CD14-positive monocyte (primary cell): Measurements from ENCODE around the gene GPR156. TPM values are rescaled to one million over a fixed set of nuclear protein-coding genes. Genes with fewer than 3 reads are reported as not detected.

Experiments
- DNase-seq, 3 donors: peaks; one replicate each; pipeline ENCODE4 v3.0.0-alpha.2; 2011 to 2022
- H2AFZ ChIP-seq: 2 replicates; pipeline ENCODE4 v1.6.0; 2012; ENCODE audit warnings: mild to moderate bottlenecking, low read depth, low read length, inconsistent platforms; ENCODE audit not compliant: insufficient read depth, poor library complexity, severe bottlenecking
- H3K27ac ChIP-seq, 2 donors: 1 replicate in 1 of 2; 2 replicates in 1 of 2; pipeline ENCODE4 v1.5.1; 2012 to 2013; ENCODE audit warnings: low read length in 2 of 2, control low read depth in 1 of 2, inconsistent platforms in 1 of 2, low read depth in 1 of 2, mild to moderate bottlenecking in 1 of 2
- H3K27me3 ChIP-seq, 2 donors: one replicate each; pipeline versions ENCODE4 v1.6.0 to v1.6.1; 2011 to 2013; ENCODE audit warnings: low read length in 2 of 2; ENCODE audit not compliant: control insufficient read depth in 2 of 2, insufficient read depth in 2 of 2
- H3K36me3 ChIP-seq, 2 donors: replicated peaks in 1 of 2; 1 replicate in 1 of 2; 2 replicates in 1 of 2; pipeline versions ENCODE4 v1.5.1 to v1.6.1; 2012 to 2013; ENCODE audit warnings: low read length in 2 of 2, control low read depth in 1 of 2, inconsistent platforms in 1 of 2, mild to moderate bottlenecking in 1 of 2; ENCODE audit not compliant: insufficient read depth in 2 of 2, control insufficient read depth in 1 of 2
- H3K4me1 ChIP-seq, 2 donors: 1 replicate in 1 of 2; 2 replicates in 1 of 2; pipeline versions ENCODE4 v1.5.1 to v1.6.1; 2012 to 2013; ENCODE audit warnings: low read length in 2 of 2, control low read depth in 1 of 2, inconsistent platforms in 1 of 2, mild to moderate bottlenecking in 1 of 2, moderate library complexity in 1 of 2; ENCODE audit not compliant: insufficient read depth in 2 of 2, control insufficient read depth in 1 of 2
- H3K4me2 ChIP-seq: replicated peaks from 2 replicates; pipeline ENCODE3; 2012; ENCODE audit warnings: low read length, moderate library complexity, mild to moderate bottlenecking; ENCODE audit not compliant: poor library complexity, severe bottlenecking; ENCODE audit errors: extremely low read depth
- H3K4me3 ChIP-seq, 3 experiments: fragments of 200-600 bp in 1 of 3; sonication (generic) in 1 of 3; replicated peaks in 1 of 3; 1 replicate in 2 of 3; 2 replicates in 1 of 3; pipeline ENCODE4 v1.5.1; 2011 to 2013; ENCODE audit warnings: low read length in 3 of 3, mild to moderate bottlenecking in 3 of 3, control low read depth in 2 of 3, low read depth in 2 of 3, inconsistent platforms in 1 of 3, moderate library complexity in 1 of 3
- H3K79me2 ChIP-seq: 2 replicates; pipeline ENCODE4 v1.6.0; 2012; ENCODE audit warnings: mild to moderate bottlenecking, control low read depth, inconsistent platforms, low read length, moderate library complexity; ENCODE audit not compliant: insufficient read depth
- H3K9ac ChIP-seq: 2 replicates; pipeline ENCODE4 v1.6.0; 2017; ENCODE audit warnings: low read length, mild to moderate bottlenecking; ENCODE audit not compliant: insufficient read depth, poor library complexity, severe bottlenecking
- H3K9me3 ChIP-seq, 2 donors: replicated peaks in 1 of 2; 1 replicate in 1 of 2; 2 replicates in 1 of 2; pipeline versions ENCODE4 v1.5.1 to v1.6.1; 2012 to 2013; ENCODE audit warnings: low read length in 2 of 2, control low read depth in 1 of 2; ENCODE audit not compliant: control insufficient read depth in 1 of 2, insufficient read depth in 1 of 2
- H4K20me1 ChIP-seq: 2 replicates; pipeline ENCODE4 v1.6.0; 2012; ENCODE audit warnings: mild to moderate bottlenecking, low read length, control low read depth, moderate library complexity; ENCODE audit not compliant: insufficient read depth
- H3K27ac Mint-ChIP-seq, 7 donors: one replicate each; pipeline ENCODE4 v1.8.0; 2020; ENCODE audit warnings: mild to moderate bottlenecking in 7 of 7, mixed read lengths in 7 of 7, moderate library complexity in 6 of 7, inconsistent platforms in 2 of 7
- H3K27me3 Mint-ChIP-seq, 3 donors: one replicate each; pipeline ENCODE4 v1.8.0; 2021 to 2022; ENCODE audit warnings: low read depth in 3 of 3, mild to moderate bottlenecking in 3 of 3, mixed read lengths in 3 of 3, moderate library complexity in 3 of 3, inconsistent platforms in 1 of 3
- H3K36me3 Mint-ChIP-seq, 2 donors: one replicate each; pipeline ENCODE4 v1.8.0; 2020; ENCODE audit warnings: mixed read lengths in 2 of 2, inconsistent platforms in 1 of 2, mild to moderate bottlenecking in 1 of 2
- H3K4me1 Mint-ChIP-seq: one replicate; pipeline ENCODE4 v1.8.0; 2020; ENCODE audit warnings: mild to moderate bottlenecking, mixed read lengths
- H3K4me3 Mint-ChIP-seq, 2 donors: one replicate each; pipeline ENCODE4 v1.8.0; 2020; ENCODE audit warnings: mild to moderate bottlenecking in 2 of 2, mixed read lengths in 2 of 2, moderate library complexity in 1 of 2
- H3K9me3 Mint-ChIP-seq, 7 donors: one replicate each; pipeline ENCODE4 v1.8.0; 2020 to 2022; ENCODE audit warnings: mixed read lengths in 7 of 7, mild to moderate bottlenecking in 6 of 7, moderate library complexity in 6 of 7, inconsistent platforms in 2 of 7
- WGBS: methylation state at CpG from one replicate; pipeline ENCODE4 v1.1.5; 2013; ENCODE audit warnings: missing lambda C conversion rate; ENCODE audit not compliant: insufficient coverage; 5-methylcytosine and 5-hydroxymethylcytosine counted together
- intact Hi-C, 2 donors: fragments of 100-400 bp; cut with micrococcal nuclease; formaldehyde crosslinking; loops; one replicate each; pipeline versions ENCODE4 v1.15.0 to v1.15.1; 2023
- polyA plus RNA-seq, 3 donors: library from polyadenylated mRNA; depleted of rRNA in 1 of 3; unstranded in 2 of 3; stranded (reverse) in 1 of 3; fragments of 300-500 nt in 2 of 3; fragments of >200 nt in 1 of 3; fragmentation: Illumina TruSeq in 2 of 3; gene quantifications; 1 replicate in 2 of 3; 2 replicates in 1 of 3; pipeline ENCODE4 v1.2.3, GENCODE V29; 2012 to 2021
- TF ChIP-seq, protein P1 (sequence below): fragments of 200-600 bp; IDR thresholded peaks from one replicate; pipeline ENCODE4 v1.8.0; 2022; ENCODE audit warnings: antibody characterized with exemption, mild to moderate bottlenecking

Gene GPR156
- polyA plus RNA-seq, 3 donors, result not detected

DNA sequence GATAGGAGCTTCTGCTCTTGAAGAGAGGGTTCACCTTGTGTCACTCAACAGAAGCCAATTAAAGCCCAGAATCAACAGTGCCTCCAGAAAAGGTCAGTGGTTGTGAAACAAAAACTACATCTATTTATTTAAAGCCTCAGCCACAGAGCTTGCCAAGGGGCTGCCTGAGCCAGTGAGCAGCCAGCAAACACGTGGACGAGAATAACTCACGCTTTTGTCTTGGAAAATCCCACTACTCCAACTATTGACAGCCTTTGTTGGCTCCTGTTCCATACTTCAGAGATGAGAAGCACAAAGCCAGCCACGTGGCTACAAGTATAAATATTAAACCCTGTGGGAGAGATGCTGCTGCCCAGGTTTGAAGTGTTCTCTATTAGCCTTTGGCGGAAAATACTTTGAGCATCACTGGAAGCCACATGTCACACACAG, 10.3 kb downstream of the GPR156 start:
- Histone ChIP-seq H3K9ac (no peak overlapping the region), H3K27me3 (peaks cover 0 to 3% of the 10 kb centered on the region in 2 donors), H2AFZ (no peak overlapping the region), H3K9me3 (no peaks in the 10 kb centered on the region), H3K27ac (no peak overlapping the region), H3K4me3 (no peak overlapping the region), H3K4me2 (no peak overlapping the region), H3K4me1 (no peaks in the 10 kb centered on the region), H3K36me3 (no peaks in the 10 kb centered on the region), H4K20me1 (no peaks in the 10 kb centered on the region), H3K79me2 (no peaks in the 10 kb centered on the region)
- H3K9me3 Mint-ChIP-seq, result peaks cover 0 to 4% (median 0%) of the 10 kb centered on the region in 7 donors
- no peak for DNase-seq
- no peak overlapping the region for H3K4me3 Mint-ChIP-seq
- no peaks in the 10 kb centered on the region for H3K36me3 Mint-ChIP-seq
- 89% methylated on average over 3 of the region's 5 CpGs for WGBS
- no peaks in the 10 kb centered on the region for H3K4me1 Mint-ChIP-seq
- peaks cover 6 to 13% (median 13%) of the 10 kb centered on the region in 3 donors for H3K27me3 Mint-ChIP-seq
- TF ChIP-seq, protein P1, sequence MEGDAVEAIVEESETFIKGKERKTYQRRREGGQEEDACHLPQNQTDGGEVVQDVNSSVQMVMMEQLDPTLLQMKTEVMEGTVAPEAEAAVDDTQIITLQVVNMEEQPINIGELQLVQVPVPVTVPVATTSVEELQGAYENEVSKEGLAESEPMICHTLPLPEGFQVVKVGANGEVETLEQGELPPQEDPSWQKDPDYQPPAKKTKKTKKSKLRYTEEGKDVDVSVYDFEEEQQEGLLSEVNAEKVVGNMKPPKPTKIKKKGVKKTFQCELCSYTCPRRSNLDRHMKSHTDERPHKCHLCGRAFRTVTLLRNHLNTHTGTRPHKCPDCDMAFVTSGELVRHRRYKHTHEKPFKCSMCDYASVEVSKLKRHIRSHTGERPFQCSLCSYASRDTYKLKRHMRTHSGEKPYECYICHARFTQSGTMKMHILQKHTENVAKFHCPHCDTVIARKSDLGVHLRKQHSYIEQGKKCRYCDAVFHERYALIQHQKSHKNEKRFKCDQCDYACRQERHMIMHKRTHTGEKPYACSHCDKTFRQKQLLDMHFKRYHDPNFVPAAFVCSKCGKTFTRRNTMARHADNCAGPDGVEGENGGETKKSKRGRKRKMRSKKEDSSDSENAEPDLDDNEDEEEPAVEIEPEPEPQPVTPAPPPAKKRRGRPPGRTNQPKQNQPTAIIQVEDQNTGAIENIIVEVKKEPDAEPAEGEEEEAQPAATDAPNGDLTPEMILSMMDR, result no peak
- intact Hi-C loops, result no loop called here
- H3K27ac Mint-ChIP-seq, result no peak overlapping the region

DNA sequence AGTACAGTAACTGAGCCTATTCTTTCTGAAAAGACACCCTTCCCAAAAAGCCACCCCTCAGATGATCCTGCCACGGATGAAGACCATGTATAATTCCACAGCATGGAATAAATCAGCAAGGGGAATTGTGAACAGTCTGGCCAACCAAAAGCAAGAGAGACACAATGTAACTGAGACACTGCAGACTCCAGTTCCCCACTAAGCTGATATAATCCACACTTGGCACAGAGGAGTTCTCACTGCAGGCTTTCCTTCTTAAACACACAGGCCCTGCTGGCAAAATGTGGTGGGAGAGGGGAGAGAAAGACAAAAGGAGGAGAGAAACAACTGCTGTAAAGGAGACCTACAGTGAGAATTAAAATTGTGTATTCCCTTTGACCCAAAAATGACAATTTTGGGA, 12.7 kb downstream of the GPR156 start:
- Histone ChIP-seq H3K9me3 (no peaks in the 10 kb centered on the region), H4K20me1 (no peaks in the 10 kb centered on the region), H3K4me3 (no peak overlapping the region), H3K27me3 (peaks cover 2% of the 10 kb centered on the region in 2 donors), H3K9ac (no peak overlapping the region), H3K79me2 (no peaks in the 10 kb centered on the region), H3K27ac (no peak overlapping the region), H3K4me1 (no peaks in the 10 kb centered on the region), H3K4me2 (no peak overlapping the region), H2AFZ (no peak overlapping the region), H3K36me3 (no peaks in the 10 kb centered on the region)
- Mint-ChIP-seq H3K27ac (no peak overlapping the region), H3K27me3 (peaks cover 10 to 11% (median 11%) of the 10 kb centered on the region in 3 donors), H3K4me1 (no peaks in the 10 kb centered on the region), H3K9me3 (peaks cover 0 to 4% (median 0%) of the 10 kb centered on the region in 7 donors), H3K36me3 (no peaks in the 10 kb centered on the region), H3K4me3 (no peak overlapping the region)
- TF ChIP-seq, protein P1, result no peak
- 80% methylated on average over 1 of the region's 1 CpG for WGBS
- intact Hi-C loops, result no loop called here
- DNase-seq, result no peak
